ENCODE data around the gene HBM.
"Not testable (repeated sequence)": the region's sequence is repeated elsewhere in the genome, so short reads cannot be mapped to it uniquely, and the experiment has no call there.

Gene HBM

DNA sequence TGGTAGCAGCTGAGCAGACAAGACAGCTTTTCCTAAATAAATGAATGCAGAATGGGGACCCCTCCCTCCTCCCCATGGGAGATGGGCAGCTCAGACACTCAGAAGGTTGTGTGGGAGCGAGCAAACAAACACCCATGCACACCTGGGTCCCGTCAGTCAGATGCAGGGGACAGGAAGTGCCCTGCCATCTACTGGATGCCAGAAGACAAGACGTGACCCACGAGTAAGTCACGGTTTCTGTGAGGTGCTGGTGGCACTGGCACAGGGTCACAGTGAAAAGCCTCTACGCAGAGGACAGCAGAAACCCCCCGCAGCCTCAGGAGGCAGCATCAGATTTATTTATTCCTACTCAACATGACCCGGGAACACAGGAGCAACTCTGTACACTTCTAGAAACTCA, 22.9 kb downstream of the HBM start:
- DNase-seq = peak in 1 of 2 experiments; percentile 38

DNA sequence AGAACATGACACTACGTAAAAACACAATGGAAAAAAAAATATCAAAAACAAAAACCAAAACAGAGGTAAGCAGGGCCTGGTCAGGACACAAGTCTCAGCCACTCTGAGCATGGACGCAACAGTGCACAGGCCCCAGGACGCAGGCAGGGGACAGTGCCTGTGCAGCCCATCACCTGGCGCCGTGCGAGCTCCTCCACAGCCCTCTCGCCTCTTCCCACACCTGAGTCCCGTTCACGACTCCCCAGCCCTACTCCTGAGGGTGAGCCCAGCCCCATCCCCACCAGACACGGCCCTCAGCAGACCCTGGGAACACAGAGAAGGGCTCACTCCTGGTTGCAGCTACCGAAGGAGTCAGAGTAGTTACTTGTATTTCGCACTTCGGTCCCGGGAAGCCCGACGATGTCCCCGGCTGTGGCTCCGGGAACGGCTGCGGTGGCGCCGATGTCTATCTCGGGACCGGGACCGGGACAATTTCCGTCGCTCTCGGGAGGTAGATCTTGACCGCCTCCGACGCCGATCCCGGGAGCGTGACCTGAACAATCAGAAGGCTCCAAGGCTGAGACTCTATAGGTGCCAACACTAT, 23.9 kb downstream of the HBM start:
- no peak for DNase-seq

DNA sequence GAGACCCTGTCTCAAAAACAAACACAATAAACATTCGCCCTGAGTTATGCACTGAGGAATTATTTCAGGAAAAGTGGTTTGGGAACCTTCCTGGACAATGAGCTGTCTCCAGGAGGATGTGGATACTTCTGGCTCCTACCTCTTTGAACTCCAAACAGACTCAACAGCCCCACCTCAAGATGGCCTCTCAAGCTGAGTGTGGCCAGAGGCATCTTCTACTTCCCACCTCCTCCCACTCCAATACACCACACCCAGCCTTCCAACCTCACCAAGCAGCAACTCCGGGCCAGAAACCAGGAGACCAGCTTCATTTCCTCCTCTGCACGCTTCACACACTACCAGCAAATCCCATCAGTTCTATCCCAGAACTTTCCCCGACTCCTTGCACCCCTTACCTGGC, 26.1 kb downstream of the HBM start:
- DNase-seq = no peak

DNA sequence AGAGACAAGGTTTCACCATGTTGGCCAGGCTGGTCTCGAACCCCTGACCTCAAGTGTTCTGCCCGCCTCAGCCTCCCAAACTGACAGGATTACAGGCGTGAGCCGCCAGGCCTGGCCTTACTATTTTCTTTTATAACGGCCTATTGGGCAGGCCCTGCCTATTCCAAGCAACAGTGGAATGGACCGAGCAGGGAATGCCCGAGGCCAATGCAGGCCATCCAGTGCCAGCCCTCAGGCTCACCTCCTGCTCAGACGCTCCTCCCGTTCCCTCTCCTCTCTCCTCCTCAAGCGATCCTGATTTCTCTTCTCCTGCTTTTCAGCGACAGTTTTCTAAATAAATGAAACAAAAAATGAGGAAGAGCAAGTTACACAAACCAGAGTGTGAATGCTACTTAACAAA, 26.9 kb downstream of the HBM start:
- no peak for DNase-seq

DNA sequence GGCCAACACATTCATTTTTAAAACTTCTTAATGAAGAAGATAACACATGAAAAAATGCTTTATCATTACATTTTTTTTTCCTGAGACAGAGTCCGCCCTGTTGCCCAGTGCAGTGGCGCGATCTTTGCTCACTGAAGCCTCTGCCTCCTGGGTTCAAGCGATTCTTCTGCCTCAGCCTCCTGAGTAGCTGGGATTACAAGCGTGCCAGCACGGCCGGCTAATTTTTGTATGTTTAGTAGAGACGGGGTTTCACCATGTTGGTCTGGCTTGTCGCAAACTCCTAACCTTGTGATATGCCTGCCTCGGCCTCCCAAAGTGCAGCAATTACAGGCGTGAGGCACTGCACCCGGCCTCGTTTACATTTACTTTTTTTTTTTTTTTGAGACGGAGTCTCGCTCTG, 27.7 kb downstream of the HBM start:
- no peak for DNase-seq

DNA sequence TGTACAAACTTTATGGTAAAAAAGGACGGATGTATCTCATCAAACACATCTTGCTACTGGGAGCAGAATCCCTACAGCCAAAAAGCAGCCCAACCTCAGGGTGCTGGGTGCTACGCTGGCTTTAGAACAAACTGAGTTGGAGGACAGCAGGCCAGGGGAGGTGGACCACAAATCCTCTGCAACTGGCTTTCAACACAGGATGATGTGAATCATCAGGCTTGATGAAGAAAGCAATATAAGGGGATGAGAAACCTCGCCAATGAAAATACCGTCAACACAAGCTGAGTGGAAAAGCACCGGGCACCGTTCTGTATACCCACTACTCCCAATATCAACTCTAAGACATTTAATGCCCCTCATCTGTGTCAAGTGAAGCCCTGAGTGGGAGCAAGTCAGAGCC, 28.7 kb downstream of the HBM start:
- DNase-seq = no peak

DNA sequence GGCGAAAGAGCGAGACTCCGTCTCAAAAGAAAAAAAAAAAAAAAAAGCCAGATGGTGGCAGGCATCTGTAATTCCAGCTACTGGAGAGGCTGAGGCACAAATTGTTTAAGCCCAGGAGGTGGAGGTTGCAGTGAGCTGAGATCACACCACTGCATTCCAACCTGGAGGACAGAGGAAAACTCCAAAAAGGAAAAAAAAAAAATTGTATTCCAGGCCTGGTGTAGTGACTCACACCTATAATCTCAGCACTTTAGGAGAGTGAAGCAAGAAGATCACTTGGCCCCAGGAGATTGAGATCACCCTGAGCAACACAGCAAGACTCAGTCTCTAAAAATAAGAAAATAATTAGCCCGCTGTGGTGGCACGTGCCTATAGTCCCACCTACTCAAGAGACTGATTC, 34.6 kb downstream of the HBM start:
- DNase-seq = no peak

DNA sequence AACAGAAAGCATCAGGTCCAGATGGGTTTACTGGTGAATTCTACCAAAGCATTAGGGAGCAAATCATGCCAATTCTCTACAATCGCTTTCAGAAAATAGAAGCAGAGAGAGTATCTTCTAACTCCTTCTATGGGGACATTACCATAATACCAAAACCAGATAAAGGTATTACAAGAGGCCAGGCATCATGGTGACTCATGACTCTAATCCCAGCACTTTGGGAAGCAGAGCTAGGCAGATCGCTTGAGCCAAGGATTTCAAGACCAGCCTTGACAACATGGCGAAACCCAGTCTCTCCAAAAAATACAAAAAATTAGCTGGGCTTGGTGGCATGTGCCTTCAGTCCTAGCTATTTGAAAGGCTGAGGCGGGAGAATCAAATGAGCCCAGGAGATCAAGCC, 37.5 kb downstream of the HBM start:
- DNase-seq = no peak

DNA sequence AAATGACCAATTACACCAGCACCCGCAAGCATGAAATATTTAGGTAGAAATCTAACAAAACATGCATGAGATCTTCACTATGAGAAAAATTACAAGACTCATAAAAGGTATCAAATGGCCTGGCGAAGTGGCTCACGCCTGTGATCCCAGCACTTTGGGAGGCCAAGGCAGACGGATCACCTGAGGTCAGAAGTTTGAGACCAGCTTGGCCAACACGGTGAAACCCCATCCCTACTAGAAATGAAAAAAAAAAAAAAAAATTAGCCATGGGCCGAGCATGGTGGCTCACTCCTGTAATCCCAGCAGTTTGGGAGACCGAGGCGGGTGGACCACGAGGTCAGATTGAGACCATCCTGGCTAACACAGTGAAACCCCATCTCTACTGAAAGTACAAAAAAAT, 38.3 kb downstream of the HBM start:
- not testable (repeated sequence) for DNase-seq

DNA sequence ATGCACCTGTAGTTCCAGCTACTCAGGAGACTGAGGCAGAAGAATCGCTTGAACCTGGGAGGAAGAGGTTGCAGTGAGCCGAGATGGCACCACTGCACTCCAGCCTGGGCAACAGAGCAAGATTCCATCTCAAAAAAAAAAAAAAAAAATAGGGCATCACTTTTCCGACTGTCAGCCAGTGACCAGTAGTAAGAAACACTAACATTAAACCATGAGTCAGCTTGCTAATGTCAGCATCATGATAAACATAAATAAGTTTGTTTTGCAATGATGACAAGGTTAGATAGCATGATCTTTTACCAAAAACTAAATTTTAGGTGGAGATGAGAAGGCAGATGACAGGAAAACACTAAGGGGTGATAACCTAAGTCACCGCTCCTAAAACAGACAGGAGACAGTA, 43.6 kb downstream of the HBM start:
- DNase-seq = not testable (repeated sequence)

DNA sequence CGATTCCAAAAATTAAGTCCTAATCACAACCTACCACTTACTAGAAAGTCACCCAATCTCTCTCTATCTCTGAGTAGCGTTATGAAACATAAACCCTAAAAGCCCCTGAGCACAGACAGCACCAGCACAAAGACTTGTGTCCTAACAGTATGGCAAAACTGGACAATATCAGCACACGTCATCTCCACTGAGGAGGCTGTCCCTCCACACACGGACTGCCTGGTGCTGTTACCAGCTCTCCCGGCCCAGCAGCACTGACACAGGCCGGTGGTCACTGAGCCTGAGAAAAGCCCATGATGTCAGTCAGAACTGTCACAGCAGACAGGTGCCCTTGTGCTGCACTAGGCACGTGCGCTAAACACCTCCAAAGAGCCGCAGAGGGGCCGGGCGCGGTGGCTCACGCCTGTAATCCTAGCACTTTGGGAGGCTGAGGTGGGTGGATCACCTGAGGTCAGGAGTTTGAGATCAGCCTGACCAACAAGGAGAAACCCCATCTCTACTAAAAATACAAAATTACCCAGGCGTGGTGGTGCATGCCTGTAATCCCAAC, 45.9 kb downstream of the HBM start:
- DNase-seq = not testable (repeated sequence)

DNA sequence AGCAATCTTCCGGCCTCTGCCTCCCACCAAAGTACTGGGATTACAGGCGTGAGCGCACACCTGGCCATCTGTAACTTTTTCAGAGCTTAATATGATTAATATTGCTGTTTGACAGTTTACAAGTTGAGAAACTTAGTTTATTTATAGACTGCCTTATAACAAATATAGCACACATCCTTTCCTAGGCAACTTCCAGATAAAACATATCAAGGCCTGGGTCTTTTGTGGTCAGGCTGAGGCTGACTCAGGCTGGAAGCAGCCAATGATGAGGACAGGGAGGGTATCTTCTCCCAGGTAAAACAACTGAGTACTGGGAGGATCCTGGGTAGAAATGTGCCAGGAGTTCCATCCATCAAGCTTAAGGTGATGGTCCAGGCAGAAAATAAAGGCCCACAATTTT, 47.2 kb downstream of the HBM start:
- DNase-seq = no peak

Data from NCI-H526 (cell line).